Gastrocnemius medialis (tissue), 4 donors: Measurements from ENCODE around the gene DNAJB6. TPM values are rescaled to one million over a fixed set of nuclear protein-coding genes. Genes with fewer than 3 reads are reported as not detected.
A peak's percentile ranks its signal among the peaks of the same experiment; 100 is the strongest.

ENCODE experiments used
- ATAC-seq, 2 donors: fragments of 150-250 bp; one replicate each; pipeline ENCODE4 v1.9.1; 2016
- DNase-seq, 2 donors: peaks; one replicate each; pipeline ENCODE4 v3.0.0-alpha.2; 2019
- H3K27ac ChIP-seq, 4 donors: fragments of 200-600 bp; sonication (generic); 1 replicate in 1 of 4; 2 replicates in 3 of 4; pipeline ENCODE4 v1.5.1; 2016 to 2018; ENCODE audit warnings: mild to moderate bottlenecking in 2 of 4, moderate library complexity in 1 of 4
- H3K27me3 ChIP-seq, 3 donors: fragments of 200-600 bp; sonication (generic) in 2 of 3; 1 replicate in 1 of 3; 2 replicates in 2 of 3; pipeline versions ENCODE4 v1.5.1 to v1.6.0; 2016 to 2019; ENCODE audit warnings: mild to moderate bottlenecking in 1 of 3, moderate library complexity in 1 of 3
- H3K36me3 ChIP-seq, 2 donors: fragments of 200-600 bp; sonication (generic) in 1 of 2; one replicate each; pipeline ENCODE4 v1.5.1; 2017 to 2018
- H3K4me1 ChIP-seq, 2 donors: fragments of 200-600 bp; sonication (generic) in 1 of 2; one replicate each; pipeline ENCODE4 v1.5.1; 2016 to 2017; ENCODE audit warnings: mild to moderate bottlenecking in 2 of 2
- H3K4me3 ChIP-seq, 4 donors: fragments of 200-600 bp; sonication (generic) in 3 of 4; 1 replicate in 1 of 4; 2 replicates in 3 of 4; pipeline ENCODE4 v1.5.1; 2016 to 2019; ENCODE audit warnings: mild to moderate bottlenecking in 2 of 4
- H3K9me3 ChIP-seq, 3 donors: fragments of 200-600 bp; sonication (generic) in 2 of 3; 1 replicate in 1 of 3; 2 replicates in 2 of 3; pipeline ENCODE4 v1.5.1; 2016 to 2019
- CTCF ChIP-seq, 5 experiments: fragments of 450-650 bp in 3 of 5; fragments of 200-600 bp in 2 of 5; sonication (generic) in 2 of 5; IDR thresholded peaks in 4 of 5; conservative IDR thresholded peaks in 1 of 5; 1 replicate in 4 of 5; 2 replicates in 1 of 5; pipeline ENCODE4 v1.5.1; 2016 to 2019; ENCODE audit warnings: antibody characterized with exemption in 5 of 5, mild to moderate bottlenecking in 3 of 5, moderate library complexity in 3 of 5
- POLR2A ChIP-seq, 2 donors: fragments of 450-650 bp; IDR thresholded peaks; one replicate each; pipeline ENCODE4 v1.6.1; 2017; ENCODE audit warnings: antibody characterized with exemption in 2 of 2, mild to moderate bottlenecking in 2 of 2, moderate library complexity in 2 of 2
- in situ Hi-C, 4 donors: fragments of 200-750 bp; cut with MboI; loops; one replicate each; pipeline versions ENCODE4 v1.15.0 to v1.8.0; 2017; ENCODE audit warnings: low sequenced_read_pairs in 4 of 4
- intact Hi-C: fragments of 100-400 bp; cut with DNase I; formaldehyde crosslinking; loops from one replicate; pipeline ENCODE4 v1.15.1; 2023; ENCODE audit warnings: low total_unique reads
- total RNA-seq, 4 donors: library from RNA; depleted of rRNA; stranded (reverse); fragments of >200 nt; gene quantifications; one replicate each; pipeline versions ENCODE4 v1.1.0 to v1.2.3, GENCODE V29; 2016

Gene DNAJB6
- total RNA-seq, 4 donors from 2014 or later = 130 to 269 (median 188) TPM

- intact Hi-C loops (no loop called here), in situ Hi-C loops (loop anchor here in 1 of 4 donors (25.0 kb wide), 1 partner anchor 160 kb away; no protein-coding TSS in a partner anchor)
- H3K27me3 ChIP-seq = no peaks in the 10 kb centered on the region
- H3K9me3 ChIP-seq = no peaks in the 10 kb centered on the region
- no peak overlapping the region for H3K27ac ChIP-seq
- no peak overlapping the region for H3K4me3 ChIP-seq
- no peak for TF ChIP-seq POLR2A (IDR thresholded peaks at IDR 0.05)
- TF ChIP-seq CTCF (IDR thresholded peaks at IDR 0.05 in 4 of 5, conservative IDR thresholded peaks at IDR 0.05 in 1 of 5) = no peak
- peaks cover 0 to 4% of the 10 kb centered on the region in 2 donors for H3K4me1 ChIP-seq
- no peak for DNase-seq
- ATAC-seq = no peak
- H3K36me3 ChIP-seq = peaks cover 0 to 18% of the 10 kb centered on the region in 2 donors
Observed at GRCh38 chr7:157422279-157422678, 85.5 kb downstream of the DNAJB6 start.

GRCh38 chr7:157423348-157423747 is 86.5 kb downstream of the DNAJB6 start:
- Histone ChIP-seq H3K27ac (peak overlapping the region in 2 of 4 donors; percentile 10 to 16), H3K4me3 (no peak overlapping the region), H3K27me3 (no peaks in the 10 kb centered on the region), H3K9me3 (no peaks in the 10 kb centered on the region), H3K36me3 (peaks cover 0 to 15% of the 10 kb centered on the region in 2 donors), H3K4me1 (peaks cover 0 to 4% of the 10 kb centered on the region in 2 donors)
- ATAC-seq (no peak), DNase-seq (no peak)
- in situ Hi-C loops = loop anchor here in 1 of 4 donors (25.0 kb wide), 1 partner anchor 161 kb away; no protein-coding TSS in a partner anchor
- intact Hi-C loops = no loop called here
- no peak for TF ChIP-seq CTCF (IDR thresholded peaks at IDR 0.05 in 4 of 5, conservative IDR thresholded peaks at IDR 0.05 in 1 of 5)
- TF ChIP-seq POLR2A (IDR thresholded peaks at IDR 0.05) = no peak

GRCh38 chr7:157423886-157424565 is 87.2 kb downstream of the DNAJB6 start:
- H3K27me3 ChIP-seq = no peaks in the 10 kb centered on the region
- H3K27ac ChIP-seq = no peak overlapping the region
- DNase-seq = no peak
- no peaks in the 10 kb centered on the region for H3K9me3 ChIP-seq
- intact Hi-C loops = no loop called here
- H3K4me3 ChIP-seq = no peak overlapping the region
- H3K4me1 ChIP-seq = peaks cover 0 to 4% of the 10 kb centered on the region in 2 donors
- in situ Hi-C loops = loop anchor here in 1 of 4 donors (25.0 kb wide), 1 partner anchor 162 kb away; no protein-coding TSS in a partner anchor
- ATAC-seq = no peak
- TF ChIP-seq CTCF (IDR thresholded peaks at IDR 0.05 in 4 of 5, conservative IDR thresholded peaks at IDR 0.05 in 1 of 5) (no peak), POLR2A (IDR thresholded peaks at IDR 0.05) (no peak)
- H3K36me3 ChIP-seq = peaks cover 0 to 15% of the 10 kb centered on the region in 2 donors

- intact Hi-C loops = no loop called here
- in situ Hi-C loops = no loop called here
- ATAC-seq (no peak), DNase-seq (no peak)
- Histone ChIP-seq H3K27me3 (no peaks in the 10 kb centered on the region), H3K36me3 (peaks cover 0 to 15% of the 10 kb centered on the region in 2 donors), H3K27ac (no peak overlapping the region), H3K4me1 (peaks cover 0 to 4% of the 10 kb centered on the region in 2 donors), H3K4me3 (no peak overlapping the region), H3K9me3 (no peaks in the 10 kb centered on the region)
- TF ChIP-seq CTCF (IDR thresholded peaks at IDR 0.05 in 4 of 5, conservative IDR thresholded peaks at IDR 0.05 in 1 of 5) = no peak
- TF ChIP-seq POLR2A (IDR thresholded peaks at IDR 0.05) = no peak
Observed at GRCh38 chr7:157425137-157425731, 88.4 kb downstream of the DNAJB6 start.
